Measurements from ENCODE around the gene RALGPS2. TPM values are rescaled to one million over a fixed set of nuclear protein-coding genes. Genes with fewer than 3 reads are reported as not detected.

RALGPS2 gene
- total RNA-seq, 5 donors from 2014 or later (not counting 1 experiment from before 2014, with no cell fraction given): 11.2 to 17.5 (median 12.4) TPM

GRCh38 chr1:178739285-178740045 lies 14.4 kb downstream of the RALGPS2 start:
- no peak overlapping the region for H3K27ac ChIP-seq (ENCODE audit: low read length)
- 70% methylated on average over 1 of the region's 4 CpGs for WGBS (ENCODE audit: insufficient coverage)
- Mint-ChIP-seq H3K36me3 (peaks cover 27% of the 10 kb centered on the region), H3K4me1 (peaks cover 2 to 7% (median 2%) of the 10 kb centered on the region in 3 donors), H3K9me3 (peaks cover 0 to 15% (median 0%) of the 10 kb centered on the region in 3 donors), H3K27ac (no peak overlapping the region), H3K27me3 (no peaks in the 10 kb centered on the region), H3K4me3 (no peak overlapping the region)
- DNase-seq (no peak), ATAC-seq (replicated peaks in 1 of 4) (no peak)
- POLR2A ChIA-PET: no interaction called here
- no peak overlapping the region for H3K4me3 ChIP-seq (ENCODE audit: control insufficient read depth in 1 of 2, extremely low read depth in 1 of 2, low read length in 1 of 2)
- no peaks in the 10 kb centered on the region for H3K27me3 ChIP-seq (replicated peaks in 1 of 2; ENCODE audit: control insufficient read depth in 2 of 2, extremely low read depth in 1 of 2, insufficient read depth in 2 of 2, low read length in 1 of 2)
- peaks cover 0 to 2% of the 10 kb centered on the region in 2 donors for H3K36me3 ChIP-seq (ENCODE audit: control insufficient read depth in 2 of 2, extremely low read depth in 1 of 2, insufficient read depth in 1 of 2, low read length in 1 of 2)
- no peaks in the 10 kb centered on the region for H3K4me1 ChIP-seq (ENCODE audit: control insufficient read depth in 1 of 2, extremely low read depth in 1 of 2, insufficient read depth in 2 of 2, low read length in 2 of 2)
- peaks cover 2% of the 10 kb centered on the region for H3K9me3 ChIP-seq
- CTCF ChIA-PET: interaction anchor here in 1 of 2 donors (0.5 kb wide), 1 partner anchor 9 kb away, joined by 5 read pairs; no protein-coding TSS in a partner anchor

DNA sequence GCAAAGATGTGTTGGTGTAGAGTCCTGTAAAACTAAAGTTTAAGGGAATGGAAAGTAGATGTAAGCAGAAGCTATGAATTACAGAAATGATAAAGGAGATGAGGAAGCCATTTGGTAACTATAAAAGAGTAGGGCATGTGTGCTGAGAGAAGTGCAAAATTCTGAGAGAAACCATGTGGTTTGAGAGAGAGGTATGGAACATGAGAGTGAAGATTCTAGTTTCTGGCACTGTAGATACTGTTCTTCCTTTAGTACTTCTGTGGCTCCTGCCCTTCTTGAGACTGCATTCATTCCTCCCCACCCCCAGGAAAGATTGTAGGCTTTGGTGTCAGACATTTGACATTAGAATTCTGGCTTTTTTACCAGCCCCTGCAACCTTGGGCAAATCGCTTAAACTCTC lies 15.4 kb downstream of the RALGPS2 start:
- Mint-ChIP-seq H3K27ac (no peak overlapping the region), H3K9me3 (peaks cover 0 to 15% (median 0%) of the 10 kb centered on the region in 3 donors), H3K36me3 (peaks cover 27% of the 10 kb centered on the region)

DNA sequence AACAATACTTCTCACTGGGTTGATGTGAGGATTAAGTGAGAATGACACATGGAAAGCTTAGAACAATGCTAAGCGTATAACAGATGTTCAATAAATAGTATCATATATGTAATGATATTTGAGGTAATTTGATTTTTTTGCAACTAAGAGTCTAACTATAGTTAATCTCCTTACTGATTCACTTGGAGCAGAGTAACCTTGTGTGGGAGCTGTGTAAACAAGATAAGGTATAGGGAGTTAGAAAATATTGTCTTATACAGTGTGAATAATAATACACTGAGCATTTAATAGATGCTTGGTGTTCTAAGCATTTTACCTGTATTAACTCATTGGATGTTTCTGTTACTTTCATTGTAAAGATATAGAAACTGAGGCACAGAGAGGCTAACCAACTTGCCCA lies 15.9 kb downstream of the RALGPS2 start:
- H3K27me3 ChIP-seq (replicated peaks in 1 of 2; ENCODE audit: control insufficient read depth in 2 of 2, extremely low read depth in 1 of 2, insufficient read depth in 2 of 2, low read length in 1 of 2): no peaks in the 10 kb centered on the region
- peaks cover 0 to 15% (median 0%) of the 10 kb centered on the region in 3 donors for H3K9me3 Mint-ChIP-seq
- H3K4me1 ChIP-seq (ENCODE audit: control insufficient read depth in 1 of 2, extremely low read depth in 1 of 2, insufficient read depth in 2 of 2, low read length in 2 of 2): no peaks in the 10 kb centered on the region
- peaks cover 2% of the 10 kb centered on the region for H3K9me3 ChIP-seq
- H3K27ac ChIP-seq (ENCODE audit: low read length): no peak overlapping the region
- ATAC-seq (replicated peaks in 1 of 4) (no peak), DNase-seq (no peak)
- H3K4me3 ChIP-seq (ENCODE audit: control insufficient read depth in 1 of 2, extremely low read depth in 1 of 2, low read length in 1 of 2): no peak overlapping the region
- peaks cover 0 to under 1% (median 0%) of the 10 kb centered on the region in 3 donors for H3K4me1 Mint-ChIP-seq
- peaks cover 27% of the 10 kb centered on the region for H3K36me3 Mint-ChIP-seq
- H3K4me3 Mint-ChIP-seq: no peak overlapping the region
- no peaks in the 10 kb centered on the region for H3K27me3 Mint-ChIP-seq
- peaks cover 0 to 2% of the 10 kb centered on the region in 2 donors for H3K36me3 ChIP-seq (ENCODE audit: control insufficient read depth in 2 of 2, extremely low read depth in 1 of 2, insufficient read depth in 1 of 2, low read length in 1 of 2)
- ChIA-PET POLR2A (no interaction called here), CTCF (interaction anchor here in 1 of 2 donors (0.5 kb wide), 1 partner anchor 1207 kb away, joined by 3 read pairs; no protein-coding TSS in a partner anchor)
- WGBS (ENCODE audit: insufficient coverage): no CpG with 5 or more reads among the region's 1 CpG
- H3K27ac Mint-ChIP-seq: no peak overlapping the region

More for the DNA sequence above, 15.4 kb downstream of the RALGPS2 start:
- Histone ChIP-seq H3K27ac (ENCODE audit: low read length) (no peak overlapping the region), H3K4me3 (ENCODE audit: control insufficient read depth in 1 of 2, extremely low read depth in 1 of 2, low read length in 1 of 2) (no peak overlapping the region), H3K36me3 (ENCODE audit: control insufficient read depth in 2 of 2, extremely low read depth in 1 of 2, insufficient read depth in 1 of 2, low read length in 1 of 2) (peaks cover 0 to 2% of the 10 kb centered on the region in 2 donors), H3K27me3 (replicated peaks in 1 of 2; ENCODE audit: control insufficient read depth in 2 of 2, extremely low read depth in 1 of 2, insufficient read depth in 2 of 2, low read length in 1 of 2) (no peaks in the 10 kb centered on the region), H3K4me1 (ENCODE audit: control insufficient read depth in 1 of 2, extremely low read depth in 1 of 2, insufficient read depth in 2 of 2, low read length in 2 of 2) (no peaks in the 10 kb centered on the region), H3K9me3 (peaks cover 2% of the 10 kb centered on the region)
- Mint-ChIP-seq H3K4me3 (no peak overlapping the region), H3K27me3 (no peaks in the 10 kb centered on the region), H3K4me1 (peaks cover 0 to 2% (median 0%) of the 10 kb centered on the region in 3 donors)
- CTCF ChIA-PET: no interaction called here
- ATAC-seq (replicated peaks in 1 of 4) (no peak), DNase-seq (no peak)
- WGBS (ENCODE audit: insufficient coverage): no CpG with 5 or more reads among the region's 1 CpG
- POLR2A ChIA-PET: no interaction called here

GRCh38 chr1:178743801-178744200 lies 18.8 kb downstream of the RALGPS2 start:
- Mint-ChIP-seq H3K27ac (no peak overlapping the region), H3K27me3 (no peaks in the 10 kb centered on the region), H3K9me3 (peaks cover 0 to 15% (median 0%) of the 10 kb centered on the region in 3 donors), H3K4me3 (no peak overlapping the region), H3K36me3 (peaks cover 31% of the 10 kb centered on the region), H3K4me1 (no peaks in the 10 kb centered on the region)
- no peak overlapping the region for H3K4me3 ChIP-seq (ENCODE audit: control insufficient read depth in 1 of 2, extremely low read depth in 1 of 2, low read length in 1 of 2)
- WGBS (ENCODE audit: insufficient coverage): no CpG with 5 or more reads among the region's 2 CpGs
- no peaks in the 10 kb centered on the region for H3K4me1 ChIP-seq (ENCODE audit: control insufficient read depth in 1 of 2, extremely low read depth in 1 of 2, insufficient read depth in 2 of 2, low read length in 2 of 2)
- no peaks in the 10 kb centered on the region for H3K27me3 ChIP-seq (replicated peaks in 1 of 2; ENCODE audit: control insufficient read depth in 2 of 2, extremely low read depth in 1 of 2, insufficient read depth in 2 of 2, low read length in 1 of 2)
- peaks cover 0 to 2% of the 10 kb centered on the region in 2 donors for H3K36me3 ChIP-seq (ENCODE audit: control insufficient read depth in 2 of 2, extremely low read depth in 1 of 2, insufficient read depth in 1 of 2, low read length in 1 of 2)
- H3K9me3 ChIP-seq: peaks cover 2% of the 10 kb centered on the region
- no peak overlapping the region for H3K27ac ChIP-seq (ENCODE audit: low read length)
- ChIA-PET POLR2A (no interaction called here), CTCF (no interaction called here)
- no peak for DNase-seq
- ATAC-seq (replicated peaks in 1 of 4): no peak

DNA sequence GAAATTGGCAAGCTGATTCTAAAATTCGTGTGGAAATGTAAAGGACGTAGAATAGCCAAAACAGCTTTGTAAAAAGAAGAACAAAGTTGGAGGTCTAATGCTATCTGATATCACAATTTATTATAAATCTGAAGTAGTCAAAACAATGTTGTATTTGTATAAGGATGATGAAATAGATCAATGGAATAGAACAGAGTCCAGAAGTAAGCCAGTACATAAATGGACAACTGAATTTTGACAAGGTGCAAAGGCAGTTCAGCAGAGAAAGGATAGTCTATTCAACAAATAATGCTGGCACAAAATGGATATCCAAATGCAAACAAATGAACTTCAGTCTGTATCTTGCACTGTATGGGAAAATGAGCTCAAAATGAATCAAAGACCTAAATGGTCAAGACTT lies 20.2 kb downstream of the RALGPS2 start:
- Mint-ChIP-seq H3K9me3 (peaks cover 0 to 15% (median 0%) of the 10 kb centered on the region in 3 donors), H3K4me3 (no peak overlapping the region), H3K4me1 (no peaks in the 10 kb centered on the region), H3K27me3 (no peaks in the 10 kb centered on the region), H3K27ac (no peak overlapping the region), H3K36me3 (peaks cover 26% of the 10 kb centered on the region)
- no peak overlapping the region for H3K4me3 ChIP-seq (ENCODE audit: control insufficient read depth in 1 of 2, extremely low read depth in 1 of 2, low read length in 1 of 2)
- ATAC-seq (replicated peaks in 1 of 4): no peak
- CTCF ChIA-PET: no interaction called here
- DNase-seq: no peak
- POLR2A ChIA-PET: no interaction called here
- no peaks in the 10 kb centered on the region for H3K27me3 ChIP-seq (replicated peaks in 1 of 2; ENCODE audit: control insufficient read depth in 2 of 2, extremely low read depth in 1 of 2, insufficient read depth in 2 of 2, low read length in 1 of 2)
- no peaks in the 10 kb centered on the region for H3K36me3 ChIP-seq (ENCODE audit: control insufficient read depth in 2 of 2, extremely low read depth in 1 of 2, insufficient read depth in 1 of 2, low read length in 1 of 2)
- H3K4me1 ChIP-seq (ENCODE audit: control insufficient read depth in 1 of 2, extremely low read depth in 1 of 2, insufficient read depth in 2 of 2, low read length in 2 of 2): no peaks in the 10 kb centered on the region
- no peak overlapping the region for H3K27ac ChIP-seq (ENCODE audit: low read length)
- H3K9me3 ChIP-seq: peaks cover 2% of the 10 kb centered on the region
- WGBS (ENCODE audit: insufficient coverage): no CpG with 5 or more reads among the region's 2 CpGs

DNA sequence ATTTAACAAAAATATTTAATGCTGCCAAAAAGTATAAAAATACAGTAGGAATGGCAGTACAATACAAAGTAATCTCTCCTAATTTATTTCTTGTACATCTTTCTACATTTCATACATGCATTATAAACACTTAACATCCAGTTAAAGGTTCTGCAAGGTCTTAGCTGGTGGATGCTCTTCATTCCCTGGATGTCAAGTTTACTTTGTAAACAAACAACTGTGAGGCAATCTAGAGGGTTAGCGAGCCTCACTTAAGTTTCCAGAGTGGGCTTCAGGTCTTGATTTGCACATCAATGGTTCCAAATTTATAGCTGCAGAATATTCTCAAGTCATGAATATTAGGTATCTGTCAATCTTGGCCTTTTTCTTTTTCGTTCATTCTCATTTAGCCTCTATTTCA lies 21.3 kb downstream of the RALGPS2 start:
- 81% methylated on average over 2 of the region's 2 CpGs for WGBS (ENCODE audit: insufficient coverage)
- Mint-ChIP-seq H3K4me1 (no peaks in the 10 kb centered on the region), H3K9me3 (peaks cover 0 to 15% (median 0%) of the 10 kb centered on the region in 3 donors), H3K4me3 (no peak overlapping the region), H3K27me3 (no peaks in the 10 kb centered on the region), H3K36me3 (peaks cover 26% of the 10 kb centered on the region), H3K27ac (no peak overlapping the region)
- no peaks in the 10 kb centered on the region for H3K27me3 ChIP-seq (replicated peaks in 1 of 2; ENCODE audit: control insufficient read depth in 2 of 2, extremely low read depth in 1 of 2, insufficient read depth in 2 of 2, low read length in 1 of 2)
- DNase-seq (no peak), ATAC-seq (replicated peaks in 1 of 4) (no peak)
- H3K27ac ChIP-seq (ENCODE audit: low read length): no peak overlapping the region
- CTCF ChIA-PET: no interaction called here
- POLR2A ChIA-PET: no interaction called here
- H3K36me3 ChIP-seq (ENCODE audit: control insufficient read depth in 2 of 2, extremely low read depth in 1 of 2, insufficient read depth in 1 of 2, low read length in 1 of 2): no peaks in the 10 kb centered on the region
- no peaks in the 10 kb centered on the region for H3K4me1 ChIP-seq (ENCODE audit: control insufficient read depth in 1 of 2, extremely low read depth in 1 of 2, insufficient read depth in 2 of 2, low read length in 2 of 2)
- peaks cover 2% of the 10 kb centered on the region for H3K9me3 ChIP-seq
- no peak overlapping the region for H3K4me3 ChIP-seq (ENCODE audit: control insufficient read depth in 1 of 2, extremely low read depth in 1 of 2, low read length in 1 of 2)

Measured in T-cell (primary cell).